ENCODE data around the gene PCMTD2. TPM values are rescaled to one million over a fixed set of nuclear protein-coding genes. Genes with fewer than 3 reads are reported as not detected.

The PCMTD2 gene
- polyA plus RNA-seq, 2 of the 4 experiments (the other 2 are of a cell fraction), result 19.9 to 41.8 TPM

- TF ChIP-seq HMGXB4 (CRISPR knock-in tag; IDR thresholded peaks at IDR 0.05; ENCODE audit: borderline replicate concordance) (no peak), CEBPB (IDR thresholded peaks at IDR 0.05) (no peak), SREBF2 (IDR thresholded peaks at IDR 0.05) (no peak), HES2 (IDR thresholded peaks at IDR 0.05) (no peak), CHD2 (IDR thresholded peaks at IDR 0.05; ENCODE audit: low read length, partially characterized antibody) (no peak), JUNB (IDR thresholded peaks at IDR 0.05) (no peak), HEYL (CRISPR knock-in tag; IDR thresholded peaks at IDR 0.05) (no peak), CBX8 (IDR thresholded peaks at IDR 0.05) (no peak), ZC3H11A (IDR thresholded peaks at IDR 0.05) (no peak)
These were observed 24.9 kb upstream of the PCMTD2 start (continued) for GRCh38 chr20:64230461-64231145.

DNA sequence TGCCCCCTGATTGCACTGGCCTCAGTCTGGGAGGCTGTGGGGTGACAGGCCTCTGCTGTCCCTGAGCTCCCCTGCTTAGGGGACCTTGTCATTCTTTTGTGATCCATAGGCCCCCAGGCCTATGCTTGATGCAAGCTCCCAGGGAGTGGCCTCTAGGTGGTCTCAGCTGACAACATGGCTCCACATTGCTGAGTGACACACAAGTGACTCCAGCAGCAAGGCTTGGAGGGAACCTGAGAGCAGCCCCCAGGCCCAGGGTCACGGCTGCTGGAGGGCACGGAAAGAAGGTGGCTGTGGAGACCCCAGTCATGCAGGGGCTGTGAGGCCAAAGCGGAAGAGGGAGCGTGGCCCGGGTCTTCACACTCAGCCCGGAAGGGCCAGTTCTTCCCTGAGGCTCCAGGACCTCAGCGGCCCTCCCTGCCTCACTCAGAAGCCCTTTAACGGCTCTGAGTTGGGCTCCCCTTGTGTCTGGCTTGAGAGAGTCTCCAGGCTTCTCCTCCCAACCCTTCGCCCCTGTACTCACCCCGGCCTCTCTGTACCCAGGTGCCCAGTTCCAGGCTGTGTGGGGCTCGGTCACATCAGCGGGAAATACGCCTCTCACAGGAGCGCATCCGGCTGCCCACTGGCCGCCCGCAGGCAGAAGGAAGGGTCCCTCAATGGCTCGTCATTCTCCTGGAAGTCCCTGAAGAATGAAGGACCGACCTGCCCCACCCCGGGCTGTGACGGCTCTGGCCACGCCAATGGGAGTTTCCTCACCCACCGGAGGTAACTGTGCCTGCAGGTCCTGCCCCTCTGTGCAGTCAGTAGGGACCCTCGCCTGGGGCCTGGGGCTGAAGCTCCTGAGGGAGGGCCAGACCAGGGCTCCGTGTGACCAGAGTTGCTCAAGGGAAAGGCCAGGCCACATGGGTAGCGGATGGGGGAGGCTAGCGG lies 23.7 kb upstream of the PCMTD2 start:
- no peak for DNase-seq (ENCODE audit: low read depth in 1 of 2, low spot score in 1 of 2)
- 81% methylated on average over 17 of the region's 27 CpGs for WGBS (ENCODE audit: missing lambda C conversion rate)
- TF ChIP-seq RAD21 (conservative IDR thresholded peaks at IDR 0.05 in 1 of 2, IDR thresholded peaks at IDR 0.05 in 1 of 2) (no peak), ATOH8 (CRISPR knock-in tag; IDR thresholded peaks at IDR 0.05; ENCODE audit: low read depth) (no peak), RNF2 (IDR thresholded peaks at IDR 0.05; ENCODE audit: borderline replicate concordance, low read depth) (no peak), JUNB (IDR thresholded peaks at IDR 0.05) (no peak), ESRRA (IDR thresholded peaks at IDR 0.05; ENCODE audit: borderline replicate concordance, low read length) (no peak), CHD4 (IDR thresholded peaks at IDR 0.05; ENCODE audit: borderline replicate concordance) (no peak), BHLHE40 (IDR thresholded peaks at IDR 0.05; ENCODE audit: low read depth, low read length) (no peak), HEYL (CRISPR knock-in tag; IDR thresholded peaks at IDR 0.05) (no peak), RARB (CRISPR knock-in tag; IDR thresholded peaks at IDR 0.05) (no peak), MAZ (IDR thresholded peaks at IDR 0.05; ENCODE audit: borderline replicate concordance, low read depth, low read length) (no peak), HMGXB4 (CRISPR knock-in tag; IDR thresholded peaks at IDR 0.05; ENCODE audit: borderline replicate concordance) (no peak), ZC3H11A (IDR thresholded peaks at IDR 0.05) (no peak), ZNF302 (CRISPR knock-in tag; IDR thresholded peaks at IDR 0.05) (no peak), FOXS1 (CRISPR knock-in tag; IDR thresholded peaks at IDR 0.05) (no peak), JUN (IDR thresholded peaks at IDR 0.05) (no peak)
- TF ChIP-seq, protein P1, sequence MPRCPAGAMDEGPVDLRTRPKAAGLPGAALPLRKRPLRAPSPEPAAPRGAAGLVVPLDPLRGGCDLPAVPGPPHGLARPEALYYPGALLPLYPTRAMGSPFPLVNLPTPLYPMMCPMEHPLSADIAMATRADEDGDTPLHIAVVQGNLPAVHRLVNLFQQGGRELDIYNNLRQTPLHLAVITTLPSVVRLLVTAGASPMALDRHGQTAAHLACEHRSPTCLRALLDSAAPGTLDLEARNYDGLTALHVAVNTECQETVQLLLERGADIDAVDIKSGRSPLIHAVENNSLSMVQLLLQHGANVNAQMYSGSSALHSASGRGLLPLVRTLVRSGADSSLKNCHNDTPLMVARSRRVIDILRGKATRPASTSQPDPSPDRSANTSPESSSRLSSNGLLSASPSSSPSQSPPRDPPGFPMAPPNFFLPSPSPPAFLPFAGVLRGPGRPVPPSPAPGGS (IDR thresholded peaks at IDR 0.05), result no peak
- TF ChIP-seq, protein P2, sequence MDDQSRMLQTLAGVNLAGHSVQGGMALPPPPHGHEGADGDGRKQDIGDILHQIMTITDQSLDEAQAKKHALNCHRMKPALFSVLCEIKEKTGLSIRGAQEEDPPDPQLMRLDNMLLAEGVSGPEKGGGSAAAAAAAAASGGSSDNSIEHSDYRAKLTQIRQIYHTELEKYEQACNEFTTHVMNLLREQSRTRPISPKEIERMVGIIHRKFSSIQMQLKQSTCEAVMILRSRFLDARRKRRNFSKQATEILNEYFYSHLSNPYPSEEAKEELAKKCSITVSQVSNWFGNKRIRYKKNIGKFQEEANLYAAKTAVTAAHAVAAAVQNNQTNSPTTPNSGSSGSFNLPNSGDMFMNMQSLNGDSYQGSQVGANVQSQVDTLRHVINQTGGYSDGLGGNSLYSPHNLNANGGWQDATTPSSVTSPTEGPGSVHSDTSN (IDR thresholded peaks at IDR 0.05), result no peak
- TF ChIP-seq, protein P3, sequence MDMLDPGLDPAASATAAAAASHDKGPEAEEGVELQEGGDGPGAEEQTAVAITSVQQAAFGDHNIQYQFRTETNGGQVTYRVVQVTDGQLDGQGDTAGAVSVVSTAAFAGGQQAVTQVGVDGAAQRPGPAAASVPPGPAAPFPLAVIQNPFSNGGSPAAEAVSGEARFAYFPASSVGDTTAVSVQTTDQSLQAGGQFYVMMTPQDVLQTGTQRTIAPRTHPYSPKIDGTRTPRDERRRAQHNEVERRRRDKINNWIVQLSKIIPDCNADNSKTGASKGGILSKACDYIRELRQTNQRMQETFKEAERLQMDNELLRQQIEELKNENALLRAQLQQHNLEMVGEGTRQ (IDR thresholded peaks at IDR 0.05), result no peak
- FAIRE-seq, result no peak
- no peak overlapping the region for H3K4me2 ChIP-seq
- CTCF ChIA-PET, result no interaction called here
- H3K4me1 ChIP-seq, result no peaks in the 10 kb centered on the region
- POLR2A ChIA-PET, result no interaction called here
- no peak overlapping the region for H3K27ac ChIP-seq
- ATAC-seq, result peak in 1 of 2 experiments; percentile 50; a peak in 3 of 6 replicates
- no peaks in the 10 kb centered on the region for H3K9me3 ChIP-seq
- H3K4me3 ChIP-seq, result no peak overlapping the region
